Measurements from ENCODE around the gene ULK4.

ULK4 gene

DNA sequence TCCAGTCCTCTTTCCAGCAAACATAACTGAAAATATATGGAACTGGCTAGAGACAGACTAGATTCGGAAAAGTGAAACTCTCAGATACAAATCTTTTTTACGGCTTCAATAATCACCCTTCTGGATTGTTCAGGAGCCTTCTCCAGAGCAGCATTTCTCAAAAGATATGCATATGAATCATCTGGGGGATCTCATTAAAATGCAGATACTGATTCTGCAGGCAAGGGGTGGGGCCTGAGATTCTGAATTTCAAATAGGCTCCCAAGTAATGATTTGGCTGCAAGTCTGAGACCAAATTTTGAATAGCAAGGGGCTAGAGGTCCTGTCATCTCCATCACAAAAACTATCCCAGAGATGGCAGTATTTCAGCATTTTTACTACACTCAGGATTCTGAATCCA is 597.2 kb downstream of the ULK4 start:
- H3K4me2 ChIP-seq (ENCODE audit: low read depth, low read length, poor library complexity, severe bottlenecking): no peak overlapping the region
- H3F3A ChIP-seq (ENCODE audit: low read depth): no peaks in the 10 kb centered on the region
- H3K9me2 ChIP-seq (replicated peaks; ENCODE audit: low read depth, low read length): no peaks in the 10 kb centered on the region
- H3K9ac ChIP-seq (ENCODE audit: low read depth, low read length, poor library complexity, severe bottlenecking): no peak overlapping the region
- H3K9me3 ChIP-seq (ENCODE audit: insufficient read depth, low read depth, low read length): no peaks in the 10 kb centered on the region
- TF ChIP-seq, protein P1, sequence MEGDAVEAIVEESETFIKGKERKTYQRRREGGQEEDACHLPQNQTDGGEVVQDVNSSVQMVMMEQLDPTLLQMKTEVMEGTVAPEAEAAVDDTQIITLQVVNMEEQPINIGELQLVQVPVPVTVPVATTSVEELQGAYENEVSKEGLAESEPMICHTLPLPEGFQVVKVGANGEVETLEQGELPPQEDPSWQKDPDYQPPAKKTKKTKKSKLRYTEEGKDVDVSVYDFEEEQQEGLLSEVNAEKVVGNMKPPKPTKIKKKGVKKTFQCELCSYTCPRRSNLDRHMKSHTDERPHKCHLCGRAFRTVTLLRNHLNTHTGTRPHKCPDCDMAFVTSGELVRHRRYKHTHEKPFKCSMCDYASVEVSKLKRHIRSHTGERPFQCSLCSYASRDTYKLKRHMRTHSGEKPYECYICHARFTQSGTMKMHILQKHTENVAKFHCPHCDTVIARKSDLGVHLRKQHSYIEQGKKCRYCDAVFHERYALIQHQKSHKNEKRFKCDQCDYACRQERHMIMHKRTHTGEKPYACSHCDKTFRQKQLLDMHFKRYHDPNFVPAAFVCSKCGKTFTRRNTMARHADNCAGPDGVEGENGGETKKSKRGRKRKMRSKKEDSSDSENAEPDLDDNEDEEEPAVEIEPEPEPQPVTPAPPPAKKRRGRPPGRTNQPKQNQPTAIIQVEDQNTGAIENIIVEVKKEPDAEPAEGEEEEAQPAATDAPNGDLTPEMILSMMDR (conservative IDR thresholded peaks at IDR 0.05; ENCODE audit: low read length): no peak
- TF ChIP-seq EZH2phosphoT487 (IDR thresholded peaks at IDR 0.05; ENCODE audit: borderline replicate concordance): no peak
- no peak overlapping the region for H3K4me3 ChIP-seq (ENCODE audit: low read length, poor library complexity, severe bottlenecking)
- no peaks in the 10 kb centered on the region for H3K36me3 ChIP-seq (ENCODE audit: insufficient read depth, low read length)
- no peaks in the 10 kb centered on the region for H3K27me3 ChIP-seq (ENCODE audit: insufficient read depth, low read length, poor library complexity, severe bottlenecking)
- H4K20me1 ChIP-seq (ENCODE audit: insufficient read depth, low read length, poor library complexity, severe bottlenecking): no peaks in the 10 kb centered on the region
- H3K79me2 ChIP-seq (ENCODE audit: insufficient read depth, low read length): no peaks in the 10 kb centered on the region
- no peak overlapping the region for H2AFZ ChIP-seq (ENCODE audit: low read length)
- H3K4me1 ChIP-seq (ENCODE audit: insufficient read depth, low read length, poor library complexity, severe bottlenecking): peaks cover 21% of the 10 kb centered on the region

GRCh38 chr3:41363830-41364523 is 597.9 kb downstream of the ULK4 start:
- Histone ChIP-seq H3F3A (ENCODE audit: low read depth) (no peaks in the 10 kb centered on the region), H3K4me2 (ENCODE audit: low read depth, low read length, poor library complexity, severe bottlenecking) (no peak overlapping the region), H3K4me3 (ENCODE audit: low read length, poor library complexity, severe bottlenecking) (no peak overlapping the region), H3K9me3 (ENCODE audit: insufficient read depth, low read depth, low read length) (no peaks in the 10 kb centered on the region), H3K27me3 (ENCODE audit: insufficient read depth, low read length, poor library complexity, severe bottlenecking) (no peaks in the 10 kb centered on the region), H2AFZ (ENCODE audit: low read length) (no peak overlapping the region), H3K9me2 (replicated peaks; ENCODE audit: low read depth, low read length) (no peaks in the 10 kb centered on the region), H3K4me1 (ENCODE audit: insufficient read depth, low read length, poor library complexity, severe bottlenecking) (peaks cover 24% of the 10 kb centered on the region), H3K36me3 (ENCODE audit: insufficient read depth, low read length) (no peaks in the 10 kb centered on the region), H3K9ac (ENCODE audit: low read depth, low read length, poor library complexity, severe bottlenecking) (no peak overlapping the region), H3K79me2 (ENCODE audit: insufficient read depth, low read length) (no peaks in the 10 kb centered on the region), H4K20me1 (ENCODE audit: insufficient read depth, low read length, poor library complexity, severe bottlenecking) (no peaks in the 10 kb centered on the region)
- TF ChIP-seq, protein P1 (conservative IDR thresholded peaks at IDR 0.05; ENCODE audit: low read length): no peak
- TF ChIP-seq EZH2phosphoT487 (IDR thresholded peaks at IDR 0.05; ENCODE audit: borderline replicate concordance): no peak

DNA sequence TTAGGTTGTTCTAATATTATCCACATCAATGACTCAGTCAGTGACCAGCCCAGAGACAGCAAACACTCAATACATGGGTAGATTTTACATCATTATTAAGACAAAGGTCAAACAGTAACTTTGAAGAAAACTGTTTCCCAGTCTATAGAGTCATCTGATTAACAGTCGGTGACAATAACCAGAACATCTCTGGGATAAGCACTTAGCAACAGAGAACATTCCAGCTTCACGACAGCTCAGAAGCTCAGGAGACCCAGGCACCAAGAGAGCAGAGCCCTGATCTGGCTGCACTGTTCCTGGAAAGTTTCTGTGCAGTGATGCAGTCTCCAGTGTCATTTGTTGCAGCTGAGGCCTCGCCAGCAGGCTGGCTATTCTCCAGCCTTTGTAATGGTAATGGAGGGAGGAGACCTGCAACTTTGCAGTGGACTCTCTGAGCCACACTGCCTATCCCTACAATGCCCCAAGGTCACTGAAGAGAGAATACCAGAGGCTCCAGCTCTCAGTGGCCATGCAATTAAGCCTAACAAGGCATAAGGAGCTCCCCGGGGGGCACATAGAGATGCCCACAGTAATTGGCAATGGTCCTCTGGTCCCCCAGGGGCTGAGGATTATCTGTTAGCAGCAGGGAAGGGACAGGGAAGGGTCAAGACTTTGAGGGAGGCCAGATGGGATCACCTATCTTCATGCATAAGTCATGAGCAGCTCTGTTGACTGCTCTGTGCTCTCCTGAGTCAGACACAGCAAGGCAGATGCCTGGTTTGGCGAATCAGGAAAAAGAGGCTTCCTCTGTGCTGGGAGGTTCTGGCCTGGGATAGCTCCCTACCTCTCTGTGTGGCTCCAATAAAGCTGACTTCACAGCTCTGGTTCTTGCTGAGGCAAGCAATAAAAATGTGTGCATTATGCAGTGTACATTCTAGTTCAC is 599.0 kb downstream of the ULK4 start:
- Histone ChIP-seq H3K27me3 (ENCODE audit: insufficient read depth, low read length, poor library complexity, severe bottlenecking) (no peaks in the 10 kb centered on the region), H3K4me2 (ENCODE audit: low read depth, low read length, poor library complexity, severe bottlenecking) (no peak overlapping the region), H3F3A (ENCODE audit: low read depth) (no peaks in the 10 kb centered on the region), H3K4me1 (ENCODE audit: insufficient read depth, low read length, poor library complexity, severe bottlenecking) (peaks cover 24% of the 10 kb centered on the region), H4K20me1 (ENCODE audit: insufficient read depth, low read length, poor library complexity, severe bottlenecking) (no peaks in the 10 kb centered on the region), H3K36me3 (ENCODE audit: insufficient read depth, low read length) (no peaks in the 10 kb centered on the region), H3K9me2 (replicated peaks; ENCODE audit: low read depth, low read length) (no peaks in the 10 kb centered on the region), H3K9me3 (ENCODE audit: insufficient read depth, low read depth, low read length) (no peaks in the 10 kb centered on the region), H3K79me2 (ENCODE audit: insufficient read depth, low read length) (no peaks in the 10 kb centered on the region), H3K9ac (ENCODE audit: low read depth, low read length, poor library complexity, severe bottlenecking) (no peak overlapping the region), H3K4me3 (ENCODE audit: low read length, poor library complexity, severe bottlenecking) (no peak overlapping the region), H2AFZ (ENCODE audit: low read length) (no peak overlapping the region)
- TF ChIP-seq EZH2phosphoT487 (IDR thresholded peaks at IDR 0.05; ENCODE audit: borderline replicate concordance): no peak
- TF ChIP-seq, protein P1 (conservative IDR thresholded peaks at IDR 0.05; ENCODE audit: low read length): no peak
